GM13976 (cell line): ENCODE measurements around the gene CTNS.
A peak's percentile ranks its signal among the peaks of the same experiment; 100 is the strongest.

Experiments
- DNase-seq: peaks from one replicate; pipeline ENCODE4 v3.0.0; 2012; ENCODE audit warnings: low spot score
- CTCF ChIP-seq: IDR thresholded peaks from 2 replicates; pipeline ENCODE4 v1.5.1; 2012; ENCODE audit warnings: borderline replicate concordance, mild to moderate bottlenecking; ENCODE audit not compliant: insufficient read depth; ENCODE audit errors: extremely low read depth, missing control alignments, control extremely low read depth
- in situ Hi-C: fragments of 300-500 bp; cut with MboI; formaldehyde crosslinking; loops from one replicate; pipeline ENCODE4 v1.12.0; 2022; ENCODE audit warnings: low sequenced_read_pairs, mixed read lengths, inconsistent platforms; ENCODE audit not compliant: unreplicated experiment

The CTNS gene

DNA sequence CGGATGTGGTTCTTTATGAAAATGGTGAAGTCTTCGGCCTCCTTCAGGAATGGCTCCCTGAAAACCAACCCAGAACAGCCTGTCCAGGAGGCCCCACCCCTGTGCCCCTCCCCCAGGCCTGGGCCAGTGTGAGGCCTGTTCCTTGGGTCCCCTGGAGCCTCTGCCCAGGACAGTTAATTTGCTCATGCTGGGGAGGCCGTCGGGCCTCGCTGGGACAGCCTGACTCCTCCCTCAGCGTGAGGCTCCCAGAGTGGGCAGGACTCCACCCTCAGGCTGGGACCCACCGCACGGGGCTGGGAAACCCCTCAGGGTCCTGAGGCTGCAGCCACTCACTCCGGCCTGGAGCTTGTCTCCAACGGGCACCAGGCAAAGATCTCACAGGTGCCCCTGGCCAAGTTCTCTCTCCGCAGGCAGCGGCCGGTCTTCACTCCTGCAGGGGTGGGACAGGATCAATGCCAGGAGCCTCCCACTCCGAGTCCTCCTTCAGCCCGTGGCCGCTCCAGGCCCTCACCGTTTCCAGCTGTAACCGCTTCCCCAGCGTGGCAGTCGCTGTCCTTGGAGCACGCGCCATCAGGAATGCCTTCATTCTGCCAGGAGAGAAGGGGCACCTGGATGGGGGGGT is 53.6 kb downstream of the CTNS start:
- in situ Hi-C loops, result no loop called here

DNA sequence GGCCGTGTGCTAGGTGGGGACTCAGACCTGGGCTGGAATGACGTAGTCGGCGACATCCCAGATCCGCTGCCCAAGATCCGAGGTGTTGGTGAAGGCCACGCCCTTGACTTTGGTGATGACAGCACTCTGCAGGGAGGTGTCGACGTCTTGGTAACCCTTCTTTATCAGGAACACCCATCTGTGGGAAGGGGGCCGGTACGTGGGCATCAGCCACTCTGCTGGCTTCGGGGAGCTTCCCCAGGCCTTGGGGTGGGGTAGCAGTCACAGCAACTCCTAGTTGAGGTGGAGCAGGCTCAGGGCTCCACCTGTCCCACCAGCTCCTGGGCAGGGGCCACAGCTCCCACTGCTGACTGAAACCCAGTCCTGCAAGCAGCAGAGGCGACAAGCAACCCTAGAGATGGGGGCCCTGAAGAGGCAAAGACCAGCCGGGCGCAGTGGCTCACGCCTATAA is 55.1 kb downstream of the CTNS start:
- peak; percentile 28 for TF ChIP-seq CTCF
- no peak for DNase-seq
- in situ Hi-C loops, result no loop called here

More for the DNA sequence above, 53.6 kb downstream of the CTNS start:
- DNase-seq, result peak; percentile 32
- no peak for TF ChIP-seq CTCF

- no peak for TF ChIP-seq CTCF
- no peak for DNase-seq
- in situ Hi-C loops, result no loop called here
Observed at GRCh38 chr17:3692346-3692745, 55.8 kb downstream of the CTNS start.

GRCh38 chr17:3693141-3693540 is 56.6 kb downstream of the CTNS start:
- in situ Hi-C loops, result no loop called here
- DNase-seq, result no peak

DNA sequence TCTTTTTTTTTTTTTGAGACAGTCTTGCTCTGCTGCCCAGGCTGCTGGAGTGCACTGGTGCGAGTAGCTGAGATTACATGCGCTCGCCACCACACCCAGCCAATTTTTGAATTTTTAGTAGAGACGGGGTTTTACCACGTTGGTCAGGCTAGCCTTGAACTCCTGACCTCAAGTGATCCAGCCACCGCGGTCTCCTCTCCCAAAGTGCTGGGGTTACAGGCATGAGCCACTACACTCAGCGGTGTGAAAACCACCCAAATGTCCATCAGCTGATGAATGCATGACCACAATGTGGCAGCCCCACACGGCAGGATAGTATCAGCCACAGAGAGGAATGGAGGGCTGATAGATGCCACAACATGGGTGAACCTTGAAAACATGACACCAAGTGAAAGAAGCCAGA is 57.3 kb downstream of the CTNS start:
- no peak for DNase-seq
- TF ChIP-seq CTCF, result no peak
- in situ Hi-C loops, result no loop called here

More at GRCh38 chr17:3693141-3693540, 56.6 kb downstream of the CTNS start:
- TF ChIP-seq CTCF, result no peak

GRCh38 chr17:3695129-3695722 is 58.7 kb downstream of the CTNS start:
- no peak for TF ChIP-seq CTCF
- no peak for DNase-seq

More at GRCh38 chr17:3695129-3695722, 58.7 kb downstream of the CTNS start:
- in situ Hi-C loops, result no loop called here
